HepG2 (cell line): ENCODE results near the gene RRBP1. TPM values are rescaled to one million over a fixed set of nuclear protein-coding genes. Genes with fewer than 3 reads are reported as not detected.

Source experiments
- CAMTA2 ChIP-seq: sonication (generic); formaldehyde crosslinking; IDR thresholded peaks from 2 replicates; pipeline ENCODE4 v1.4.0; 2020; ENCODE audit warnings: mild to moderate bottlenecking, missing genetic modification reagents, borderline replicate concordance
- CEBPG ChIP-seq: IDR thresholded peaks from 2 replicates; pipeline ENCODE4 v1.6.1; 2016
- ETV5 ChIP-seq: IDR thresholded peaks from 2 replicates; pipeline ENCODE4 v1.6.1; 2018; ENCODE audit warnings: missing biosample characterization, missing genetic modification reagents, inconsistent platforms, borderline replicate concordance
- GABPB1 ChIP-seq: IDR thresholded peaks from 2 replicates; pipeline ENCODE4 v1.6.1; 2016; ENCODE audit warnings: mild to moderate bottlenecking, missing genetic modification reagents, moderate library complexity, missing compliant biosample characterization
- GATAD2A ChIP-seq: IDR thresholded peaks from 2 replicates; pipeline ENCODE4 v1.6.1; 2016
- HDAC2 ChIP-seq: sonication (generic); formaldehyde crosslinking; IDR thresholded peaks from 2 replicates; pipeline ENCODE4 v1.4.0; 2020; ENCODE audit warnings: missing genetic modification reagents
- HNRNPH1 ChIP-seq: fragments of 200-400 bp; formaldehyde crosslinking; optimal IDR thresholded peaks from 2 replicates; pipeline ENCODE3; 2017; ENCODE audit warnings: mild to moderate bottlenecking, low read depth, low read length
- HOMEZ ChIP-seq: IDR thresholded peaks from 2 replicates; pipeline ENCODE4 v1.6.1; 2016; ENCODE audit warnings: low read depth
- HOXD1 ChIP-seq: sonication (generic); formaldehyde crosslinking; IDR thresholded peaks from 2 replicates; pipeline ENCODE4 v1.5.0; 2020; ENCODE audit warnings: missing genetic modification reagents
- JARID2 ChIP-seq: sonication (generic); formaldehyde crosslinking; IDR thresholded peaks from 2 replicates; pipeline ENCODE4 v1.8.1; 2023; ENCODE audit warnings: missing genetic modification reagents, inconsistent platforms; ENCODE audit not compliant: insufficient replicate concordance
- LCORL ChIP-seq, 2 experiments: fragments of 450-650 bp in 1 of 2; sonication (generic) in 1 of 2; formaldehyde crosslinking in 1 of 2; IDR thresholded peaks; 2 replicates each; pipeline versions ENCODE4 v1.5.0 to v1.6.1; 2017 to 2020; ENCODE audit warnings: antibody characterized with exemption in 1 of 2, missing genetic modification reagents in 1 of 2
- NCOR1 ChIP-seq: fragments of 200-600 bp; sonication (generic); IDR thresholded peaks from 2 replicates; pipeline ENCODE4 v1.7.0; 2017; ENCODE audit warnings: antibody characterized with exemption, low read length, borderline replicate concordance
- NR2F6 ChIP-seq, 2 experiments: IDR thresholded peaks; 2 replicates each; pipeline ENCODE4 v1.6.1; 2016; ENCODE audit warnings: antibody characterized with exemption in 1 of 2, mild to moderate bottlenecking in 1 of 2
- PAXIP1 ChIP-seq: sonication (generic); formaldehyde crosslinking; conservative IDR thresholded peaks from 2 replicates; pipeline ENCODE4 v1.4.0; 2020; ENCODE audit warnings: mild to moderate bottlenecking, missing genetic modification reagents, moderate library complexity
- POLR2A ChIP-seq, 2 experiments: IDR thresholded peaks; 2 replicates each; pipeline ENCODE4 v1.6.1; 2011; ENCODE audit warnings: low read depth in 2 of 2, low read length in 2 of 2, mild to moderate bottlenecking in 1 of 2, moderate library complexity in 1 of 2; ENCODE audit not compliant: insufficient read depth in 1 of 2
- SP5 ChIP-seq: IDR thresholded peaks from 2 replicates; pipeline ENCODE4 v1.6.1; 2016; ENCODE audit warnings: low read depth, borderline replicate concordance
- SPEN ChIP-seq: sonication (generic); formaldehyde crosslinking; IDR thresholded peaks from 2 replicates; pipeline ENCODE4 v1.5.1; 2020; ENCODE audit warnings: low read depth, mild to moderate bottlenecking, missing genetic modification reagents
- TBX2 ChIP-seq: sonication (generic); formaldehyde crosslinking; IDR thresholded peaks from 2 replicates; pipeline ENCODE4 v1.5.0; 2020; ENCODE audit warnings: missing genetic modification reagents, mild to moderate bottlenecking, borderline replicate concordance
- TFDP2 ChIP-seq: sonication (generic); formaldehyde crosslinking; IDR thresholded peaks from 2 replicates; pipeline ENCODE4 v1.4.0; 2020; ENCODE audit warnings: missing genetic modification reagents
- ZMYM3 ChIP-seq: sonication (generic); formaldehyde crosslinking; IDR thresholded peaks from 2 replicates; pipeline ENCODE4 v1.5.1; 2020; ENCODE audit warnings: mild to moderate bottlenecking, missing genetic modification reagents
- ZNF296 ChIP-seq: sonication (generic); formaldehyde crosslinking; conservative IDR thresholded peaks from 2 replicates; pipeline ENCODE4 v1.5.0; 2020; ENCODE audit warnings: mild to moderate bottlenecking, missing genetic modification reagents
- ZNF740 ChIP-seq: sonication (generic); formaldehyde crosslinking; IDR thresholded peaks from 2 replicates; pipeline ENCODE4 v1.4.0; 2020; ENCODE audit warnings: missing genetic modification reagents
- ZNF746 ChIP-seq: sonication (generic); formaldehyde crosslinking; IDR thresholded peaks from 2 replicates; pipeline ENCODE4 v1.8.0; 2022; ENCODE audit warnings: mild to moderate bottlenecking, missing genetic modification reagents
- polyA plus RNA-seq, 8 experiments: library from polyadenylated mRNA; depleted of rRNA in 3 of 8; stranded (reverse) in 7 of 8; unstranded in 1 of 8; fragments of >200 nt; fragmentation: Illumina TruSeq in 4 of 8; extraction: Trizol in 4 of 8; gene quantifications; 2 replicates each; pipeline versions ENCODE4 v1.2.1 to v1.2.3, GENCODE V29; 2011 to 2016; ENCODE audit warnings: low read depth in 4 of 8, missing spikeins in 1 of 8, mixed read lengths in 1 of 8; ENCODE audit not compliant: insufficient read depth in 1 of 8
- total RNA-seq, 5 experiments: library from RNA; depleted of rRNA; stranded (reverse); fragments of >200 nt; fragmentation: Illumina TruSeq; extraction: Trizol; gene quantifications; 2 replicates each; pipeline ENCODE4 v1.2.3, GENCODE V29; 2016; ENCODE audit warnings: low read depth in 1 of 5

The RRBP1 gene
- total and polyA plus RNA-seq, 2 of the 13 experiments (the other 11 are each of a cell fraction or from before 2014, with no cell fraction given), result 150 to 222 TPM

- peak; percentile 49; the same call in 1 of the 2 replicates for TF ChIP-seq ZNF746 (CRISPR knock-in tag)
- TF ChIP-seq SP5 (CRISPR knock-in tag), result 0 out of 2 replicates have a peak, but pooled peaks have one; percentile 11
- TF ChIP-seq NR2F6 (IDR thresholded peaks at IDR 0.05), result peak; percentile 54
- TF ChIP-seq NR2F6 (CRISPR knock-in tag; IDR thresholded peaks at IDR 0.05), result peak; percentile 62; the same call in 1 of the 2 replicates
- peak; percentile 74 for TF ChIP-seq NCOR1
- peak; percentile 86 for TF ChIP-seq HOMEZ (CRISPR knock-in tag)
- 0 out of 2 replicates have a peak, but pooled peaks have one; percentile 9 for TF ChIP-seq ZMYM3
- TF ChIP-seq GATAD2A, result peak; percentile 93
- TF ChIP-seq TFDP2 (CRISPR knock-in tag), result 0 out of 2 replicates have a peak, but pooled peaks have one; percentile 43
- peak; percentile 72 for TF ChIP-seq HOXD1 (CRISPR knock-in tag)
- peak; percentile 86 for TF ChIP-seq PAXIP1
- no peak for TF ChIP-seq JARID2 (CRISPR knock-in tag)
- TF ChIP-seq HDAC2 (CRISPR knock-in tag), result peak; percentile 80; the same call in 1 of the 2 replicates
- TF ChIP-seq SPEN (CRISPR knock-in tag), result no peak
- peak; percentile 42; the same call in 1 of the 2 replicates for TF ChIP-seq TBX2 (CRISPR knock-in tag)
- TF ChIP-seq ZNF296 (CRISPR knock-in tag), result 0 out of 2 replicates have a peak, but pooled peaks have one; percentile 8
- TF ChIP-seq HNRNPH1, result no peak
- TF ChIP-seq POLR2A (IDR thresholded peaks at IDR 0.05; ENCODE audit: insufficient read depth in 1 of 2, low read depth in 2 of 2, low read length in 2 of 2), result peak in 1 of 2 experiments; percentile 9; a peak in 1 of 4 replicates
- TF ChIP-seq ETV5 (CRISPR knock-in tag), result 0 out of 2 replicates have a peak, but pooled peaks have one; percentile 63
- TF ChIP-seq GABPB1 (CRISPR knock-in tag), result no peak
- TF ChIP-seq CEBPG (CRISPR knock-in tag), result peak; percentile 40
- no peak for TF ChIP-seq LCORL (IDR thresholded peaks at IDR 0.05)
- TF ChIP-seq LCORL (CRISPR knock-in tag; IDR thresholded peaks at IDR 0.05), result peak; percentile 90
- TF ChIP-seq CAMTA2 (CRISPR knock-in tag), result no peak
- TF ChIP-seq ZNF740, result no peak
These were observed 20.8 kb downstream of the RRBP1 start (continued) for GRCh38 chr20:17661121-17661744.
